Measurements from ENCODE around the gene CARD11. TPM values are rescaled to one million over a fixed set of nuclear protein-coding genes. Genes with fewer than 3 reads are reported as not detected.
"Not testable (repeated sequence)": the region's sequence is repeated elsewhere in the genome, so short reads cannot be mapped to it uniquely, and the experiment has no call there.

Gene CARD11
- total and polyA plus RNA-seq, 4 donors = 0.18 to 1.9 (median 1.5) TPM

DNA sequence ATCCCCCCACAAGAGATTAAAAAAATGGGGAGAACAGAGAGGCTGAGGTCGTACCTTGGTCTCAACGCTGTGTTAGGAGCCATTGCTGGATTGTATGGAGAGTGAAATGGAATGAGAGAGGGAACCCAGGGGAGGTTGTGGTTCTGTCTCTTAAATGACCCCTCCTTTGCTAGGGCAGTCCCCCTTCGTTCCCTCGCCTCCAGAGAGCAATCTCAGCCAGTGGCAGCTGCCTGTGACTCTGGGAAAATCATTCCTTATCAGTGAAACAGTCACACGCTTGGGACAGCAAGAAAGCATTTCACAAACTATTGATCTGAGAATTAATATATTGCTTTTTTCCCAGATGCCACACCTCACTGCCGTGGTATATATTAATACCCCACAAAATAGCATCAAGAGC, 12.0 kb upstream of the CARD11 start:
- Histone ChIP-seq H3K27me3 (ENCODE audit: control insufficient read depth in 1 of 2, insufficient read depth in 2 of 2, low read length in 1 of 2) (no peaks in the 10 kb centered on the region), H3K9me3 (ENCODE audit: control insufficient read depth, low read length) (no peaks in the 10 kb centered on the region), H3K4me3 (ENCODE audit: low read length in 2 of 2) (no peak overlapping the region), H3K4me1 (ENCODE audit: control insufficient read depth in 1 of 2, insufficient read depth in 2 of 2, low read length in 2 of 2) (no peaks in the 10 kb centered on the region), H3K27ac (ENCODE audit: low read depth in 1 of 2, low read length in 2 of 2) (no peak overlapping the region), H3K36me3 (ENCODE audit: control insufficient read depth in 1 of 2, insufficient read depth in 2 of 2, low read length in 1 of 2) (no peaks in the 10 kb centered on the region)
- WGBS, 2 donors = 71 to 72% methylated on average over 6 of the region's 6 CpGs
- DNase-seq = peak in 1 of 2 donors; percentile 51
- intact Hi-C loops (cut with DNase I) = no loop called here
- no peak for ATAC-seq (ENCODE audit: low FRiP score)

DNA sequence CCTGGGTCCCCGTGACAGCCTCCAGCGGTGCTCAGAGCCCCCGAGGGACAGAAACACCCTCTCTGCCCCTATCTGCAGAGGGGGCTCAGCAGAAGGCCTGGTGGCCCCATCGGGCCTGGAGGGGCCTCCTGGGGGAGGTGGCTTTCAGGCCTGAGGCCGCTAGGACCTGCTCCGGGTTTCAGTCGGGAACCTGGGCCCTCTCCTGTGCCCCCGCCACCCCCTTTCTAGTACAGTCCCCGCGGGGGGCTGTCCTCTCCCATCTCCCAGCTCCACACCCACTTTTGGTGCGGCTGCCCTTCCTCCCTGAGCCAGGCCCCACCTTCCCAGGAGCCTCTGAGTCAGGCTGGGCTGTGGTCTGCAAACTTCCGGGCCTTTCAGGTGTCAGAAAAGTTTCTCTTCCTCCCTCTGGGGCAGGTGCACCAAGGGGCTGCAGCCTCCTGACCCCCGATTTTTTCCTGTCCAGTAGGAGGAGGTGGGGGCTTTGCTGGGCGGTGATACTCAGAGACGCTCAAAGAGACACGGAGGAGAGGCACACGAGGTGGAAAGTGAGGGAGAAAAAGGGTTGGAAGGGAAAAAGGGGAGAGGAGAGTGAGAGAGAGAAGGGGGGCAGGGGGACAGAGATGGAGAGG, 692 bp downstream of the CARD11 start:
- ATAC-seq (ENCODE audit: low FRiP score) (no peak), DNase-seq (no peak)
- 58 to 59% methylated on average over 17 of the region's 17 CpGs for WGBS, 2 donors
- Histone ChIP-seq H3K9me3 (ENCODE audit: control insufficient read depth, low read length) (no peaks in the 10 kb centered on the region), H3K36me3 (ENCODE audit: control insufficient read depth in 1 of 2, insufficient read depth in 2 of 2, low read length in 1 of 2) (no peaks in the 10 kb centered on the region), H3K4me3 (ENCODE audit: low read length in 2 of 2) (no peak overlapping the region), H3K4me1 (ENCODE audit: control insufficient read depth in 1 of 2, insufficient read depth in 2 of 2, low read length in 2 of 2) (no peaks in the 10 kb centered on the region), H3K27ac (ENCODE audit: low read depth in 1 of 2, low read length in 2 of 2) (no peak overlapping the region), H3K27me3 (ENCODE audit: control insufficient read depth in 1 of 2, insufficient read depth in 2 of 2, low read length in 1 of 2) (no peaks in the 10 kb centered on the region)
- intact Hi-C loops (cut with DNase I) = no loop called here

DNA sequence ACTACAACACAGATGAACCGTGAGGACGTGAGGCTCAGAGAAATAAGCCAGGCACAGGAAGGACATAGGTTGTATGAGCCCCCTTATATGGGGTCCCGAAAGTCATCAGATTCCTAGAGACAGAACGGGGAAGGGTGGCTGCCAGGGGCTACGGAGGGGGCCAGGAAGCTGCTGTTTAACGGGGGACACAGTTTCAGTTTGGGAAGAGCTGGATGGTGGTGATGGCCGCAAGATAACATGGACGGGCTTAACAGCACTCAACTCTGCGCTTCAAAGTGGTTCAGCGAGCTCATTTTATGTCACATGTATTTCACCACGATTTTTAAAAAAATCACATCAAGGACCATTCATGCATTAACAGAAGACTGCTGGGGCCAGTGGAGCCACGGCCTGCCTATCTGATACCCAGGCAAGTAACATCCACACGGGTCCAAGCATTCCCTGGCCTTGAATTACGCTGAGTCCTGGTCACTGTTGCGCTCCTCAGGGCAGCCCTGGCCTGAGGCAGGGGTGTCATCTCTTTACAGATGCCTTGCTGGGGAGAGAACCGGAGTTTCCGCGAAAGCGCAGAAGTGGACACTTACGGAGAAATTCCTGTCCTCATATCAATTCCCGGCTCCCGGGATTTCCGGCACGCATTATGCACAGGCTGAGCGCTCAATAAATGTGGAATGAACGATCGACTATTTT, 1.5 kb downstream of the CARD11 start:
- ATAC-seq (ENCODE audit: low FRiP score) (no peak), DNase-seq (no peak)
- 94 to 96% methylated on average over 27 of the region's 27 CpGs for WGBS, 2 donors
- intact Hi-C loops (cut with DNase I) = no loop called here
- no peaks in the 10 kb centered on the region for H3K27me3 ChIP-seq (ENCODE audit: control insufficient read depth in 1 of 2, insufficient read depth in 2 of 2, low read length in 1 of 2)
- H3K36me3 ChIP-seq (ENCODE audit: control insufficient read depth in 1 of 2, insufficient read depth in 2 of 2, low read length in 1 of 2) = no peaks in the 10 kb centered on the region
- H3K27ac ChIP-seq (ENCODE audit: low read depth in 1 of 2, low read length in 2 of 2) = no peak overlapping the region
- no peaks in the 10 kb centered on the region for H3K9me3 ChIP-seq (ENCODE audit: control insufficient read depth, low read length)
- H3K4me3 ChIP-seq (ENCODE audit: low read length in 2 of 2) = no peak overlapping the region
- no peaks in the 10 kb centered on the region for H3K4me1 ChIP-seq (ENCODE audit: control insufficient read depth in 1 of 2, insufficient read depth in 2 of 2, low read length in 2 of 2)

DNA sequence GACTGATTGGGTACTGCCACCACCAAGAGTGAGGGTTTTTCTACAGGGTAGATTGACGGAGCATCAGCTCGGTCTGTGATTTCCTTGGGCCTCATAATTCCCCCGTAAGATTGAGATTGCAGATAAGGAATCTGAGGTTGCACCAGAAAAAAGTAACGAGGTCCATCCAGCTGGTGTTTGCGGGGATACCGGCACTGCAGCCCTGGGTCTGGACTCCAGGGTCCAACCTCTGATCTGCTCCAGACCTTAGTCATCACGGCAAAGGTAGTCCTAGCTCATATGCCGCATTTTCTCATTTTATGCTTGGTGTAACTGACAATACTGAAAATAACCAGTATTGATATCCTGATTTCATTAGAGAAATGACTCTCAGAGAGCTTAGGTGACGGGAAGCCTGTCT, 3.9 kb downstream of the CARD11 start:
- Histone ChIP-seq H3K4me1 (ENCODE audit: control insufficient read depth in 1 of 2, insufficient read depth in 2 of 2, low read length in 2 of 2) (no peaks in the 10 kb centered on the region), H3K27ac (ENCODE audit: low read depth in 1 of 2, low read length in 2 of 2) (no peak overlapping the region), H3K4me3 (ENCODE audit: low read length in 2 of 2) (no peak overlapping the region), H3K27me3 (ENCODE audit: control insufficient read depth in 1 of 2, insufficient read depth in 2 of 2, low read length in 1 of 2) (no peaks in the 10 kb centered on the region), H3K9me3 (ENCODE audit: control insufficient read depth, low read length) (no peaks in the 10 kb centered on the region), H3K36me3 (ENCODE audit: control insufficient read depth in 1 of 2, insufficient read depth in 2 of 2, low read length in 1 of 2) (no peaks in the 10 kb centered on the region)
- intact Hi-C loops (cut with DNase I) = no loop called here
- 94 to 96% methylated on average over 9 of the region's 9 CpGs for WGBS, 2 donors
- ATAC-seq (ENCODE audit: low FRiP score) (no peak), DNase-seq (no peak)

DNA sequence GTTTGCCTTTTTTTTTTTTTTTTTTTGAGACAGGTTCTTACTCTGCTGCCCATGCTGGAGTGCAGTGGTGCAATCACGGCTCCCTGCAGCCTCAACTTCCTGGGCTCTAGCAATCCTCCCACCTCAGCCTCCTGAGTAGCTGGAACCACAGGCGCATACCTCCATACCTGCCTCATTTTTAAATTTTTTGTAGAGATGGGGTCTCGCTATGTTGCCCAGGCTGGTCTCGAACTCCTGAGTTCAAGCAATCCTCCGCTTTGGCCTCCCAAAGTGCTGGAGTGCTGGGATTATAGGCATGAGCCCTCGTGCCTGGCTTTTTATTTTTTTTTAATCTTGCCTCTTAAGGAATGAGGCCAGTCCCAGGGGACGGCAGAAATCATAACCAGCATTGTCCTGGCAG, 5.7 kb downstream of the CARD11 start:
- DNase-seq = peak in 1 of 2 donors; percentile 11
- H3K4me3 ChIP-seq (ENCODE audit: low read length in 2 of 2); H3K27me3 ChIP-seq (ENCODE audit: control insufficient read depth in 1 of 2, insufficient read depth in 2 of 2, low read length in 1 of 2); ATAC-seq (ENCODE audit: low FRiP score); H3K36me3 ChIP-seq (ENCODE audit: control insufficient read depth in 1 of 2, insufficient read depth in 2 of 2, low read length in 1 of 2); H3K9me3 ChIP-seq (ENCODE audit: control insufficient read depth, low read length); H3K27ac ChIP-seq (ENCODE audit: low read depth in 1 of 2, low read length in 2 of 2); intact Hi-C loops (cut with DNase I); H3K4me1 ChIP-seq (ENCODE audit: control insufficient read depth in 1 of 2, insufficient read depth in 2 of 2, low read length in 2 of 2): not testable (repeated sequence)
- 82 to 83% methylated on average over 7 of the region's 7 CpGs for WGBS, 2 donors

DNA sequence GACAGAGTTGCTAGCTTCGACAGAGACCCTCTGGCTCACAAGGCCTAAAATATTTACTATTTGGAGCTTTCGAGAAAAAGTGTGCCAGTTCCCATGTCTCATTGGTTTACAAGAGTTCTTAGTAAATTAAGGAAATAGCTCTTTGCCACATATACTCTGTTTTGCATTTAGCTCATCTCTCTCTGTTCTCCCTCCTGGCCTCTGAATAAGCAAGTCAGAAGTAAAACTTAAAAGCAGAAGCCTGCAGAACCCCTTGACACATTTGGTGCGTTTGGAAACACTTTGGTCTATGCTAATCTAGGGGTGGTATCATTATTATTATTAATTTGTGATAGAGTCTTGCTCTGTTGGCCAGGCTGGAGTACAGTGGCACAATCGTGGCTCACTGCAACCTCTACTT, 6.4 kb downstream of the CARD11 start:
- Histone ChIP-seq H3K27ac (ENCODE audit: low read depth in 1 of 2, low read length in 2 of 2) (no peak overlapping the region), H3K9me3 (ENCODE audit: control insufficient read depth, low read length) (no peaks in the 10 kb centered on the region), H3K4me1 (ENCODE audit: control insufficient read depth in 1 of 2, insufficient read depth in 2 of 2, low read length in 2 of 2) (no peaks in the 10 kb centered on the region), H3K4me3 (ENCODE audit: low read length in 2 of 2) (no peak overlapping the region), H3K36me3 (ENCODE audit: control insufficient read depth in 1 of 2, insufficient read depth in 2 of 2, low read length in 1 of 2) (no peaks in the 10 kb centered on the region), H3K27me3 (ENCODE audit: control insufficient read depth in 1 of 2, insufficient read depth in 2 of 2, low read length in 1 of 2) (no peaks in the 10 kb centered on the region)
- no peak for ATAC-seq (ENCODE audit: low FRiP score)
- no peak for DNase-seq
- intact Hi-C loops (cut with DNase I) = no loop called here
- WGBS, 2 donors = 69% methylated on average over 4 of the region's 4 CpGs

DNA sequence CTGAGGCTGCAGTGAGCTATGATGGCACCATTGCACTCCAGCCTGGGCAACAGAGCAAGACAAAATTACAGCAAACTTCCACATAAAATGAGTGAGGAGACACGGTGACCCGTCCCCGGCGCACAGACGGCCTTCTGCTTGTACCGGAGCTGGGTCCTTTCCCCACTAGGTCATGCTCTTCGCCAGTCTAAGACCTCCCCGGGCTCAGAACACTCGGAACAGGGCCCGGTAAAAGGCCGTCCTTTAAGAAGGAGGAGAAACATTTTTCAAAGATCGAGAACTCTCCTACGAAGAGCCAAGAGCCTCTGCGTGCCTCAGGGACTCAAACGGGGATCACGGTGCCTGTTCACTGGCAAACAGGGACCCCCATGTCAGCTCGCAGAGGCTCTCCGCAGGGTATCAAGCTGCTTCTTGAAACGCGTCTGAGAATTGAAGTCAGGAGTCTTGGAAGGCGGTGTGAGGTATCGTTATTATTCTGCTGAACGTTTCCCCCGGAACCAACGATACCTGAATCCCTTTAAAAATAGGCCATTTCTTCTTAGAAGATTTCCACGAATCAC, 9.0 kb downstream of the CARD11 start:
- H3K4me3 ChIP-seq (ENCODE audit: low read length in 2 of 2) = no peak overlapping the region
- no peaks in the 10 kb centered on the region for H3K9me3 ChIP-seq (ENCODE audit: control insufficient read depth, low read length)
- WGBS, 2 donors = 93 to 94% methylated on average over 26 of the region's 26 CpGs
- H3K27me3 ChIP-seq (ENCODE audit: control insufficient read depth in 1 of 2, insufficient read depth in 2 of 2, low read length in 1 of 2) = no peaks in the 10 kb centered on the region
- ATAC-seq (ENCODE audit: low FRiP score) (no peak), DNase-seq (peak in 1 of 2 donors; percentile 42)
- H3K4me1 ChIP-seq (ENCODE audit: control insufficient read depth in 1 of 2, insufficient read depth in 2 of 2, low read length in 2 of 2) = no peaks in the 10 kb centered on the region
- H3K27ac ChIP-seq (ENCODE audit: low read depth in 1 of 2, low read length in 2 of 2) = no peak overlapping the region
- intact Hi-C loops (cut with DNase I) = no loop called here
- no peaks in the 10 kb centered on the region for H3K36me3 ChIP-seq (ENCODE audit: control insufficient read depth in 1 of 2, insufficient read depth in 2 of 2, low read length in 1 of 2)

DNA sequence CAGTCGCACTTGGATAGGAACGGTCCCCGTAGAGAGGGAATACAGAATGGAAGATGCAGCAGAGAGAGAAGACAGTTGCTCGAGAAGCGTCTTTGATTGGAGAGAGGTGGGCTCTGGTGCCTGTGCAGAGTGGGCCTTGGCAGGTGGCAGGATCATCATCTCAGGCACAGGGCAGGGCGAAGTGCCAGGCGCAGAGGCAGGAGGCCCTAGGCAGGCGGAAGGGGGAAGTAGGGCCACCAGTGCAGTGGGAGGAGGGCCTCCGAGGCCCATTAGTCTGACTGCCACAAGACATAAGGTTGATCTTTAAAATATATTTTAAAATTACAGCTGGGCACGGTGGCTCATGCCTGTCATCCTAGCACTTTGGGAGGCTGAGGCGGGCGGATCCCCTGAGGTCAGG, 10.1 kb downstream of the CARD11 start:
- peak in 1 of 2 donors; percentile 75 for DNase-seq
- Histone ChIP-seq H3K4me1 (ENCODE audit: control insufficient read depth in 1 of 2, insufficient read depth in 2 of 2, low read length in 2 of 2) (no peaks in the 10 kb centered on the region), H3K27ac (ENCODE audit: low read depth in 1 of 2, low read length in 2 of 2) (no peak overlapping the region), H3K36me3 (ENCODE audit: control insufficient read depth in 1 of 2, insufficient read depth in 2 of 2, low read length in 1 of 2) (no peaks in the 10 kb centered on the region), H3K4me3 (ENCODE audit: low read length in 2 of 2) (no peak overlapping the region), H3K27me3 (ENCODE audit: control insufficient read depth in 1 of 2, insufficient read depth in 2 of 2, low read length in 1 of 2) (no peaks in the 10 kb centered on the region), H3K9me3 (ENCODE audit: control insufficient read depth, low read length) (no peaks in the 10 kb centered on the region)
- ATAC-seq (ENCODE audit: low FRiP score) = no peak
- WGBS, 2 donors = 78 to 79% methylated on average over 12 of the region's 12 CpGs
- intact Hi-C loops (cut with DNase I) = no loop called here

DNA sequence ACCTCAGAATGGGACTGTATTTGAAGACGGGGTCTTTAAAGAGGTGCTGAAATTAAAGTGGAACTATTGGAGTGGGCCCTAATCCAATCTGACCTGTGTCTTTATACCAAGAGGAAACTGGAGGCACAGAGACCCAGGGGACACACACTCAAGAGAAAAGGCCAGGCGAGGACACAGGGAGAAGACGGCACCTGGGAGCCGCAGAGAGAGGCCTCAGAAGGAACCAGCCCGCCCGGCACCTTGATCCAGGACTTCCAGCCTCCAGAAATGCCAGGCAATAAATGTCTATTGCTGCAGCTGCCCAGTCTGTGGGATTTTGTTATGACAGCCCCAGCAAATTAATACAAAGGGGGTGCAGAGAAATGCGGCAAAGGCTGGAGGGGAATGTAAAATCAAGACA, 10.5 kb downstream of the CARD11 start:
- 87 to 90% methylated on average over 7 of the region's 7 CpGs for WGBS, 2 donors

More for the DNA sequence above, 10.5 kb downstream of the CARD11 start:
- ATAC-seq (ENCODE audit: low FRiP score) (no peak), DNase-seq (peak in 1 of 2 donors; percentile 11)
- H3K9me3 ChIP-seq (ENCODE audit: control insufficient read depth, low read length) = no peaks in the 10 kb centered on the region
- H3K4me3 ChIP-seq (ENCODE audit: low read length in 2 of 2) = no peak overlapping the region
- no peaks in the 10 kb centered on the region for H3K27me3 ChIP-seq (ENCODE audit: control insufficient read depth in 1 of 2, insufficient read depth in 2 of 2, low read length in 1 of 2)
- no peaks in the 10 kb centered on the region for H3K36me3 ChIP-seq (ENCODE audit: control insufficient read depth in 1 of 2, insufficient read depth in 2 of 2, low read length in 1 of 2)
- no peak overlapping the region for H3K27ac ChIP-seq (ENCODE audit: low read depth in 1 of 2, low read length in 2 of 2)
- intact Hi-C loops (cut with DNase I) = no loop called here
- no peaks in the 10 kb centered on the region for H3K4me1 ChIP-seq (ENCODE audit: control insufficient read depth in 1 of 2, insufficient read depth in 2 of 2, low read length in 2 of 2)
